ENCODE results near the gene KCNJ16.

DNA sequence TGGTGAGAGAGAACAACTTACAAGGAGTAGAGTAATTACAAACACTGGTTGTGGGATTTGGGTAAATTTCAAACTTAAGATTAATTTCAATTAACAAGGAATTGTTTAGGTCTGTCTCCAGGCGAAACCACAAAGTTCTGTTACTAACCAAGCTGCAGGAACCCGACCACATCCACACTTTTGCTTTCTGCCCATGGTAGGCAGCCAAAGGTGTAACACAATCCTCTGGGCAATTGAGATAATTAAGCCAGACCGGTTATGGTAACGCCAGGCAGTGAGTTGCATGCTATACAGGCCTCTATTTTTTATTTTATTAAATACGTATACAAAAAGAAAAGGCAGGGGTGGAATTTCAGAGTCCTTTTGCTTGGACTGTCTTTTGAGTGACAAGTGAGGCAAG is 106.4 kb downstream of the KCNJ16 start:
- TF ChIP-seq CTCF (IDR thresholded peaks at IDR 0.05) (no peak), POLR2A (IDR thresholded peaks at IDR 0.05) (no peak)

Measured in body of pancreas (tissue), 4 donors.